HCEC 1CT (cell line): ENCODE results near the gene FBXW5.
A peak's percentile ranks its signal among the peaks of the same experiment; 100 is the strongest.

Source experiments
- DNase-seq: peaks from one replicate; pipeline ENCODE4 v3.0.0-alpha.2; 2017

The FBXW5 gene, protein sequence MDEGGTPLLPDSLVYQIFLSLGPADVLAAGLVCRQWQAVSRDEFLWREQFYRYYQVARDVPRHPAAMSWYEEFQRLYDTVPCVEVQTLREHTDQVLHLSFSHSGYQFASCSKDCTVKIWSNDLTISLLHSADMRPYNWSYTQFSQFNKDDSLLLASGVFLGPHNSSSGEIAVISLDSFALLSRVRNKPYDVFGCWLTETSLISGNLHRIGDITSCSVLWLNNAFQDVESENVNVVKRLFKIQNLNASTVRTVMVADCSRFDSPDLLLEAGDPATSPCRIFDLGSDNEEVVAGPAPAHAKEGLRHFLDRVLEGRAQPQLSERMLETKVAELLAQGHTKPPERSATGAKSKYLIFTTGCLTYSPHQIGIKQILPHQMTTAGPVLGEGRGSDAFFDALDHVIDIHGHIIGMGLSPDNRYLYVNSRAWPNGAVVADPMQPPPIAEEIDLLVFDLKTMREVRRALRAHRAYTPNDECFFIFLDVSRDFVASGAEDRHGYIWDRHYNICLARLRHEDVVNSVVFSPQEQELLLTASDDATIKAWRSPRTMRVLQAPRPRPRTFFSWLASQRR

DNA sequence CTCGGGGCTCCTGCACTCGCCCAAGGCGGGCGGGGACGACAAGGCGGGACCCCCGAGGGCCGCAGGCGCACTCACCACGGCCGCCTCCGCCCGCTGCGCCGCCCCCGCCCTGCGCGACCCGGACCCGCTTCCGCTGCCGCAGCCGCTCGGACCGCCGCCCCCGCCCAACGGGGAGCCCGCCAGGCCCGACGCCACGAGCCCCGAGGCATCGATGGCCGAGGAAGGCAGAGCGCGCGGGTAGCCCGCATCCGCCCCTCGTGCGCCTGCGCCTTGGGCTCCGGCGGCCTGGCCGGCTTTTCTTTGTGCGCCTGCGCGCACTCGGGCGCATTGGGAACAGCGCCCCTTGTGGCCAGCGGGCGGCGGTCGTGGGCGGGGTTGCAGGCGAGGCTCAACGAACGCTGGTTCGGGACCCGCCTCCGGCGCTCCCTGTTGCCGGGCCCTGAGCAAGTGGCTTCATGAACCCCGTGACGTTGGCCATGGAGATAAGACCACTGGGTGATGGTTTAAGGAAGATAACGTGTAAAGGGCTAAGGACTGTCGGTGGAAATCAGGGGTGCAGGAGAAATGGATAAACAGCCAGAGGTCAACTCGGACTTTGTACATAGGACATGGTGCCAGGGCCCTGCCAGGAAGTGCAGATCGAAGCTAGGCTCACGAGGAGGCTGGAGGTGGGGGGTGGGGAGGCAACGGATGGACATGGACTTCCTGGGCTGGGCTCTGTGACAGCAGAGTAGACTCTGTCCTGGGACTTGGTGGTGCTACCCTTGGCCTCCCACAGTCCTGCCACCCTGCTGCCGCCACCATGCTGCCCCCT lies at the start of gene FBXW5, which contains the start of gene C8G:
Gene FBXW5, minus strand, starts transcription at position 220 of the 814 bp plus-strand sequence. CDS start 655 bp downstream, outside the sequence.
Gene C8G, plus strand, starts transcription at position 725 of the 814 bp plus-strand sequence. Its CDS starts 78 bp downstream, at position 803.
- DNase-seq, result peak; percentile 90

- no peak for DNase-seq
Measured at GRCh38 chr9:136992819-136993369, 48.4 kb upstream of the FBXW5 start.

GRCh38 chr9:136991993-136992818 lies 47.7 kb upstream of the FBXW5 start, which contains the start of gene PAXX:
PAXX (plus strand) TSS chr9:136992422; CDS start chr9:136992444, 22 bp downstream.
- DNase-seq, result peak; percentile 92

- DNase-seq, result no peak
Measured at GRCh38 chr9:136990242-136990911, 45.8 kb upstream of the FBXW5 start.

GRCh38 chr9:136988872-136989271 lies 44.3 kb upstream of the FBXW5 start:
- DNase-seq, result no peak

GRCh38 chr9:136985853-136986252 lies 41.3 kb upstream of the FBXW5 start:
- DNase-seq, result no peak

DNA sequence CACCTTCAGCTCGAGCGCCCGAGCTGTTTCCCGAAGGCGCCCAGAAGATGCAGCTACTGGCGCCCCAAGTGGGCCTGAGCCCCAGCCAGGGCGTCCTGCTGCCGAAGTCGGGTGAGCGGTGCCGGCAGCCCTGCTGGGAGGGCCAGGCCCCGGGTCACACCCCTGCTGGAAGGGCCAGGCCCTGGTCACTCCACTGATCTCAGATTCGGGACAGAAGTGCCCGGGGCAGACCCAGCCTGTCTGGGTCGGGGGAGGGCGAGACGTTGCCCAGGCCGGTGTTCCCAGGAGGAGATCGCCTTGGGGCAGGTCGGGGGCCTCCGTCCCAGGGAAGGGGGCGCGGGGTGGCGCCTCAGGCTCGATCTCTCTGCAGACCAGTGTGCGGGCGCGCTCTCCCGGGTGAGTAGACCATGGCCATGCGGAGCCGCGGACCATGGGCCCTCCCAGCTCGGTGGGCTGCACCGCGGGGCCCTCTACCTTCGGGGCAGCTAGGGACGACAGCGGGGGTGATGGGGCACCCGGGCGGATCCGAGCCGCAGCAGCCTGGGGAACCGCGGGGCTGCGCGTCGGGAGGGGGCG lies 40.6 kb upstream of the FBXW5 start:
- no peak for DNase-seq

DNA sequence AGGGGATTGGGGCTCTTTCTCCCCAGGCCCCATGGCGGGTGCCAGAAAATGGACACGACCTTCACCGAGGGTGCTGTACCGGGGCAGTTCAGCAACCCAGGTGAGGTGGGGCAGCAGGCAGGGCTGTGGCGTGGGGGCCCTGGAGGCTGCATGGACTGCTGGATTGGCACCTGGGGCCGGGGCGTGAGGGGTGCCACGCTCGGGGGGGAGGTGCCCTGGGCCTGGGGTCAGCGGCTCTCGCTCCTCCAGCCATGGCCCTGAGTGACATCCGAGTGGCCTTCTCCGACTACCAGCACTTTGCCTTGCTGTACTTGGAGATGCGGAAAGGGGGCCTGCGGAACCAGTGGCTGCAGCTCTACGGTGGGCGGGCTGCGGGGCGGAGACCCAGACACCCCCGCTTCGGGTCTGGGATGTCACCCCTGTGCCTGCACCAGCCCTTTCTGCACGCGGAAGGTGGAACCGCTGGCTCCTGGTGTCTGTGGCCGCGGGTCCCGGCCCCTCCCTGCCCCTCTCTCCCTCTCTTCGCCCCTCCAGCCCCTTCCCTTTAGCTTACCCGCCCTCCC lies 40.0 kb upstream of the FBXW5 start:
- no peak for DNase-seq

GRCh38 chr9:136983656-136984314 lies 39.2 kb upstream of the FBXW5 start:
- DNase-seq, result no peak

DNA sequence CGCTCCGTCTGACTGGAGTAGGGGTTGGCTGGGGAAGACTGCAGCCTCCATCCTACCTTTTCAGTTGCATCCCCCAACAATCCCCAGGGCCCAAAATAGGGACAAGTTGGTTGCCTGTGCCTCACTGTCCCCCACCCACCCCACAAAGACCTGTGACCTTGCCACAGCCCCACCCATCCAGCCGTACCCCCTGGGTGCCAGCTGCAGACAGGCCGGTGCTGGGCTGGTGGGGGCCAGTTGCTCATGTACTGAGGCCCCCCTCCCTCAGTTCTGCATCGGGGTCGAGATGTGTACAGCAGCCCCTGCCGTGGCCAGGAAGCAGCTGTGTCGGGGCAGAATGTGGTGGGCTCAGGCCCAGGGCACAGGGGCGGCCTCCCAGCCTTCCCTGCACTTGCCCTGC lies 38.6 kb upstream of the FBXW5 start:
- no peak for DNase-seq

GRCh38 chr9:136982232-136983051 lies 37.9 kb upstream of the FBXW5 start, which contains the start of gene LCNL1:
LCNL1 (plus strand) TSS chr9:136982993; CDS start chr9:136983587, 594 bp downstream.
- no peak for DNase-seq

GRCh38 chr9:136981588-136982231 lies 37.2 kb upstream of the FBXW5 start:
- no peak for DNase-seq

- DNase-seq, result no peak
Measured at GRCh38 chr9:136980669-136981478, 36.3 kb upstream of the FBXW5 start.

DNA sequence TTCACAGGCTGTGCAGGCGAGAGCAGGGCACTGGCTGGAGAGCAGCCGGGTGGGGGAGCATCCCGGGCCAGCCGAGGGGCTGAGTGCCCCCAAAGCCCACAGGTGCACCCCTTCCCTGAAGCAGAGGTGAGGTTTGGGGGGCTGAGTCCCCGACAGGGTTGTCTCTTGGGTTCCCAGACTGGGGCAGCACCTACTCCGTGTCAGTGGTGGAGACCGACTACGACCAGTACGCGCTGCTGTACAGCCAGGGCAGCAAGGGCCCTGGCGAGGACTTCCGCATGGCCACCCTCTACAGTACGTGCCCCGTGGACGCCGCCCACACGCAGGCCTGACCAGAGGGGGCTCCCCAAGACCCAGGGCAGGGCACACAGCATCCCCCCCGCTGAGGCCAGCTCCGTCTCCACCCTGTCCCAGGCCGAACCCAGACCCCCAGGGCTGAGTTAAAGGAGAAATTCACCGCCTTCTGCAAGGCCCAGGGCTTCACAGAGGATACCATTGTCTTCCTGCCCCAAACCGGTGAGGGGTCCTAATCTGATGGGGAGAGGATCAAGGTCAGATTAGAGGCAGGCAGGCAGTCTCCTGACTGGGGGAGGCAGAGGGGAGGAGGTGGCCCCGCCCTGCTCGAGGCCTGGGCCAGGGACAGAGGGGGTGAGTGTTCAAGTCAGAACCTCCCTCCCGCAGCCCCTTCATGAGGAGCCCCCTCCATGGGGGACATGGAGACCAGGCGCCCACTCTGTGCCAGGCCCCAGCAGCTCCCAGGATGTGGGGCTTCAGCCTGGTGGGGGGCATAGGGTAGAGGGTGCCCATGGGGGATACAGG lies 35.4 kb upstream of the FBXW5 start:
- no peak for DNase-seq

- no peak for DNase-seq
Measured at GRCh38 chr9:136978865-136979544, 34.5 kb upstream of the FBXW5 start.
